GM21526 (cell line): ENCODE measurements around the gene BSN.

ENCODE experiments used
- ATAC-seq: cut with Tn5 transposase; IDR thresholded peaks from one replicate; pipeline ENCODE4 v1.9.1; 2021; ENCODE audit warnings: moderate library complexity; ENCODE audit not compliant: unreplicated experiment, low FRiP score

Gene BSN, protein sequence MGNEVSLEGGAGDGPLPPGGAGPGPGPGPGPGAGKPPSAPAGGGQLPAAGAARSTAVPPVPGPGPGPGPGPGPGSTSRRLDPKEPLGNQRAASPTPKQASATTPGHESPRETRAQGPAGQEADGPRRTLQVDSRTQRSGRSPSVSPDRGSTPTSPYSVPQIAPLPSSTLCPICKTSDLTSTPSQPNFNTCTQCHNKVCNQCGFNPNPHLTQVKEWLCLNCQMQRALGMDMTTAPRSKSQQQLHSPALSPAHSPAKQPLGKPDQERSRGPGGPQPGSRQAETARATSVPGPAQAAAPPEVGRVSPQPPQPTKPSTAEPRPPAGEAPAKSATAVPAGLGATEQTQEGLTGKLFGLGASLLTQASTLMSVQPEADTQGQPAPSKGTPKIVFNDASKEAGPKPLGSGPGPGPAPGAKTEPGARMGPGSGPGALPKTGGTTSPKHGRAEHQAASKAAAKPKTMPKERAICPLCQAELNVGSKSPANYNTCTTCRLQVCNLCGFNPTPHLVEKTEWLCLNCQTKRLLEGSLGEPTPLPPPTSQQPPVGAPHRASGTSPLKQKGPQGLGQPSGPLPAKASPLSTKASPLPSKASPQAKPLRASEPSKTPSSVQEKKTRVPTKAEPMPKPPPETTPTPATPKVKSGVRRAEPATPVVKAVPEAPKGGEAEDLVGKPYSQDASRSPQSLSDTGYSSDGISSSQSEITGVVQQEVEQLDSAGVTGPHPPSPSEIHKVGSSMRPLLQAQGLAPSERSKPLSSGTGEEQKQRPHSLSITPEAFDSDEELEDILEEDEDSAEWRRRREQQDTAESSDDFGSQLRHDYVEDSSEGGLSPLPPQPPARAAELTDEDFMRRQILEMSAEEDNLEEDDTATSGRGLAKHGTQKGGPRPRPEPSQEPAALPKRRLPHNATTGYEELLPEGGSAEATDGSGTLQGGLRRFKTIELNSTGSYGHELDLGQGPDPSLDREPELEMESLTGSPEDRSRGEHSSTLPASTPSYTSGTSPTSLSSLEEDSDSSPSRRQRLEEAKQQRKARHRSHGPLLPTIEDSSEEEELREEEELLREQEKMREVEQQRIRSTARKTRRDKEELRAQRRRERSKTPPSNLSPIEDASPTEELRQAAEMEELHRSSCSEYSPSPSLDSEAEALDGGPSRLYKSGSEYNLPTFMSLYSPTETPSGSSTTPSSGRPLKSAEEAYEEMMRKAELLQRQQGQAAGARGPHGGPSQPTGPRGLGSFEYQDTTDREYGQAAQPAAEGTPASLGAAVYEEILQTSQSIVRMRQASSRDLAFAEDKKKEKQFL (N-terminal part only)

GRCh38 chr3:49553692-49554632, at the start of gene BSN:
TSS of gene BSN (plus strand) at chr3:49554477. CDS start at chr3:49554603, 126 bp downstream.
- peak; percentile 64 for ATAC-seq

- ATAC-seq, result no peak
Measured at GRCh38 chr3:49506906-49507305, 47.4 kb upstream of the BSN start.

DNA sequence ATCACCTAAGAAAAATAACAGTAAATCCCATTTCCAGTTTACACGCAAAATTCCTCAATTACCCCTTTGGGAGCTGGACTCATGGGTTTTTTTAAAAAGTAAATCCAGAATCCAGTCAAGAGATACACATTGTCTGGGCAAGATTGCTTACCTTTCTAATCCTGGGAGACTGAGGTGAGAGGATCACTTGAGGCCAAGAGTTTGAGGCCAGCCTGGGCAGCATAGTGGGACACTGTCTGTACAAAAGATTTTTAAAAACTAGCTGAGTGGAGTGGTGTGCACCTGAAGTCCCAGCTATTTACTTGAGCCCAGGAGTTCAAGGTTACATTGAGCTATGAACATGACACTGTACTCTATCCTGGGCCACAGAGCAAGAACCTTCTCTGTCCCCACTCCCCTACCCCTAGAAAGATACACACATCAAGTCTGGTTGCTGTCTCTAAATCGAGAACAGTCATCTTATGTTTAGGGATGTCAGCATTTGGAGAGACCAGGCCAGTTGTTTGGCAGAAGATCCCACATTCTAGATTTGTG, 45.2 kb upstream of the BSN start:
- no peak for ATAC-seq

DNA sequence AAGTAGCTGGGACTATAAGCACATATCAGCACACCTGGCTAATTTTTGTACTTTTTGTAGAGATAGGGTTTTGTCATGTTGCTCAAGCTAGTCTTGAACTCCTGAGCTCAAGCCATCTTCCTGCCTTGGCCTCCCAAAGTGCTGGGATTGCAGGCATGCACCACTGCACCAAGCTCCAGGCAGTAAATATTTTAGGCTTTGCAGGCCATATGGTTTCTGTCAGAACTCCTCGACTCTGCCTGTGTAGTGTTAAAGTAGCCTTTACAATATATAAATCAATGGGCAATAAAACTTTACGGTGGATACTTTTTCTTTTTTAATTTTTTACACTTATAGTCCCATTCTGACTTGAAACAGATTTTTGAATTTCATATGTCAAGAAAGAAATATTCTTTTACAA, 42.6 kb upstream of the BSN start:
- ATAC-seq, result no peak

DNA sequence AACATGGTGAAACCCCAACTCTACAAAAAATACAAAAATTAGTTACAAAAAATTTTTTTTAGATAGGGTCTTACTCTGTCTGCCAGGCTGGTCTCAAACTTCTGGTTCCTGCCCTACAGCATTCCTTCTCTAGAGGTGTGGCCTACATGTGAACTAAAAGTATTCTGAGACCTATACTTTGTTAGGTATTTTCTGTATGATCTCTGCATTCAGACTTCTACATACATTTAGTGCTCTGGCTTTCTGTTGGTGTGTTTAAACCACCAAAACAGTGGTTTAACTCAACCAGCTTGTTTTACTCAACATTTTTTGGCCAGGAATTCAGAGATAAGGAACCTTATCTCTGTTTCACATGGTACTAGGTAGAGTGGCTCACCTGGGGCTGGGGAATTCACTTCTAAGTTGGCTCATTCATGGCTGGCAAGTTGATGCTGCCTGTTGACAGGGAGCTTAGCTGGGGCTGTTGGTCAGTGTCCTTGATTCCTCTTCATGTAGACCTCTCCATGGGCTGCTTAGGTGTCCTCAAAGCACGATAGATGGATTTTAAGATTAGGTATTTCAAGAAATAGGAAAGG, 41.4 kb upstream of the BSN start:
- no peak for ATAC-seq

- ATAC-seq, result no peak
Measured at GRCh38 chr3:49513494-49514124, 40.7 kb upstream of the BSN start.

DNA sequence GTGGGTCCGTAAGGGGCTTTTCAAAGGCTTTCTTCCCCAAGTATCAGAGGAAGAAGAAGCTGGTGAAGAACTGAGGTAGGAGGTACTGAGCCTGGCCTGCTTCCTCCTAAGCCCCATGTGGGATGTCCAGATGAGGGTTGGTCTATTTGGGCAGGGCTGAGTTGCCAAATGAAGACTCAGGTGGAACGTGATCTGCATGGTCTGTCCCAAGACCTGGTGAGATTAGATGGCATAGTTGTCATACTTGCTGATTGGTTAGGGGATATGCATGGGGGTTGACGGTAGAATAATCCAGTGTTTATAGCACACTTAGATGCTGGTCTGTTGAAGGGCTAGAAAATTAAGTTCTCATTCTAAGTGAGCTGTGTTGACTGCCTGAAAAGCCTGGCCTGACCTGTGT, 36.3 kb upstream of the BSN start:
- no peak for ATAC-seq

DNA sequence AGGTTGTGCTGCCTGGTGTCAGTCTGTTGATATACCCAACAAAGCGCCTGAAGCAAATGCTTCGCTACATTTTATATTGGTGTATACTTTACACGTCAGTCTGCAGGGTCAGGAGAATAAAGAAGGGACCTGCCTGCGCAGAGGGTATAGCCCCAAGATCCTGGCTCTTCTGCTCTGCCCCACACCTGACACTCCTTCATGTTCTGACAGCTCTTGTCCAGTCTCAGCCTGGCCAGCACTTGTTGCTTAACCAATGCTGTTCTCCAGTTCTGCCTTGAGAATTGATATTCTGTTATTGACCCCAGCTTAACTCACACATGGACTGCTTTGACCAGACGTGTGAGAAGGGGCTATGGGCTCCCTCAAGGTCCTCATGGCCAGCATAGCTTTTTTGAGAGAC, 35.8 kb upstream of the BSN start:
- ATAC-seq, result no peak

DNA sequence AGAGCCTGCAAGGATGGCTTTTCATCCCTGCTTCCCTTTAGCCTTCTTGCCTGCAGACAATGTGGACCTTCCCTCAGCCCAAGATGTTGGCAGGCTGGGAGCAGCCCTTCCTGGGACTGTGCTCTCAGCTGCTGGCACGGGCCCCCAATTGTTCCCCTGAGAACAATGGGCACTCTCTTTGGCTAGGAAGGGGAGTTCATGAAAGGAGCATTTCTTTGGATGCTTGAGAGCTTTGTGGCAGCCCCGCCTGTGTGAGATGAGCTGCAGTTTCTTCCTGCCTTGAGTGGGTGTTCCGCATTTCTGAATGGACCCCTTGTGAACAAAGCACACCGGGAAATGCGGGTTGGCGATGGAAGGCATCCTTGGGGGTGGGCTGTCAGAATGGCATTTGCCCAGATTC, 35.0 kb upstream of the BSN start:
- ATAC-seq, result no peak

DNA sequence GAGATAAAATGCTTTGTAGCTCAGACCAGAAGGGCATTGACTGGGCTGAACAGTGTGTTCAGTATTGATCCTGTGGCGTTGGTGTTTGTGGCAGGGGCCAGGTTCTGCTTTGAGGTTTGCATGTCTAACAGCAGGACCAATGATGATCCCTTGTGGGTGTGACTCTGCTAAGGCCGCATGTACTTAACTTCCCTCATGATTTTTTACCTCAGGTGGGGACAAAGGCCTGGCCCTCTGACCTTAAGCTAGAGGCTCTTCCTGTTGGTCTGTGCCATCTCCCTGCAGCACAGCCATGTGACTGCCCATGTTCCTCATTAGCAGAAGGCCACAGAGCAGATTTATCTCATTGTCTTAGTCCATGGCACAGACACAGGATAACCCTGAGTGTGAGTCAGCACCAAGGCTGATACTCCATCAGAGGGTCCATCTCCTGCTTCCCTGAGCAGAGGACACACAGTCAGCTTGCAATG, 34.3 kb upstream of the BSN start:
- no peak for ATAC-seq

- ATAC-seq, result no peak
Measured at GRCh38 chr3:49523756-49524747, 30.2 kb upstream of the BSN start.

DNA sequence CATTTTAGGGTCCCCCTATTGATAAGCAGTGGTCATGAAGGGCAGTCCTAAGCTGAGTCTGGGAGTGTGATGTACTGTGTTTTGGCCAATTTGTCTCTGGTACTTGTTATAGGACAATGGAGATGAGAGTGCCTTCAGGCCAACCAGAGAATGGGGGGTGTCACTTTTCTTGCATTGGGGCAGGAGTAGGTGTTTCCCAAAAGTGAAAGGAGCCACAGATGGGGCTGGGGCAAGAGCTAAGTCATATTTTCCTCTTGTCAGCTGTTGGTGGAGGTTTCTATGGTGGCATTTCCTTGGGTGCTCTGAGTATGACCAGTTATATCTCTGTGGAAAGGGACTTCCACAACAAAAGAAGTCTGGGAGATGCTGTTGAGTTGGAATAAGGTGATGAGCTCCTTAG, 24.7 kb upstream of the BSN start:
- ATAC-seq, result no peak

- no peak for ATAC-seq
Measured at GRCh38 chr3:49530231-49530630, 24.0 kb upstream of the BSN start.

DNA sequence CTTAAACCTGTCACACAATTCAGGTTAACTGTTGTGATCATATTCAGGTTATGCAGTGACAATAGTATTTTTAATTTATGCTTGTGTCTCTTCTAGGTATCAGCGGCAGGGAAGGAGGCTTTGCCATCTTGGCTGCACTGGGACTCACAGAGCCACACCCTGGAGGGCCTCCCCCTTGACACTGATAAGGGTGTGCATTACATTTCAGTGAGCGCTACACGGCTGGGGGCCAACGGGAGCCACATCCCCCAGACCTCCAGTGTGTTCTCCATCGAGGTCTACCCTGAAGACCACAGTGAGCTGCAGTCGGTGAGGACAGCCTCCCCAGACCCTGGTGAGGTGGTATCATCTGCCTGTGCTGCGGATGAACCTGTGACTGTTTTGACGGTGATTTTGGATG, 23.6 kb upstream of the BSN start:
- no peak for ATAC-seq

GRCh38 chr3:49531218-49531617, 23.1 kb upstream of the BSN start:
- ATAC-seq, result no peak

DNA sequence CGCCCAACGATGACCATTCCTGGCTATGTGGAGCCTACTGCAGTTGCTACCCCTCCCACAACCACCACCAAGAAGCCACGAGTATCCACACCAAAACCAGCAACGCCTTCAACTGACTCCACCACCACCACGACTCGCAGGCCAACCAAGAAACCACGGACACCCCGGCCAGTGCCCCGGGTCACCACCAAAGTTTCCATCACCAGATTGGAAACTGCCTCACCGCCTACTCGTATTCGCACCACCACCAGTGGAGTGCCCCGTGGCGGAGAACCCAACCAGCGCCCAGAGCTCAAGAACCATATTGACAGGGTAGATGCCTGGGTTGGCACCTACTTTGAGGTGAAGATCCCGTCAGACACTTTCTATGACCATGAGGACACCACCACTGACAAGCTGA, 22.6 kb upstream of the BSN start:
- no peak for ATAC-seq

DNA sequence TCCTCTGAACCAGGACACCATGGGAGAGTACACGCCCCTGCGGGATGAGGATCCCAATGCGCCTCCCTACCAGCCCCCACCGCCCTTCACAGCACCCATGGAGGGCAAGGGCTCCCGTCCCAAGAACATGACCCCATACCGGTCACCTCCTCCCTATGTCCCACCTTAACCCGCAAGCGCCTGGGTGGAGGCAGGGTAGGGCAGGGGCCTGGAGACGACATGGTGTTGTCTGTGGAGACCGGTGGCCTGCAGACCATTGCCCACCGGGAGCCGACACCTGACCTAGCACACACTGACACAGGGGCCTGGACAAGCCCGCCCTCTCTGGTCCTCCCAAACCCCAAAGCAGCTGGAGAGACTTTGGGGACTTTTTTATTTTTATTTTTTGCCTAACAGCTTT, 21.2 kb upstream of the BSN start:
- ATAC-seq, result no peak
